Measurements from ENCODE around the gene GALNTL6.
A peak's percentile ranks its signal among the peaks of the same experiment; 100 is the strongest.
"Not testable (repeated sequence)": the region's sequence is repeated elsewhere in the genome, so short reads cannot be mapped to it uniquely, and the experiment has no call there.

GALNTL6 gene

GRCh38 chr4:172392741-172393140 lies 579.5 kb downstream of the GALNTL6 start:
- no peak for DNase-seq (ENCODE audit: low read depth)

GRCh38 chr4:172393220-172393619 lies 580.0 kb downstream of the GALNTL6 start:
- no peak for DNase-seq (ENCODE audit: low read depth)

- no peak for DNase-seq (ENCODE audit: low read depth)
Measured at GRCh38 chr4:172404676-172405075, 591.5 kb downstream of the GALNTL6 start.

- DNase-seq (ENCODE audit: low read depth) = no peak
Measured at GRCh38 chr4:172410363-172410762, 597.2 kb downstream of the GALNTL6 start.

- DNase-seq (ENCODE audit: low read depth) = no peak
Measured at GRCh38 chr4:172411149-172411548, 597.9 kb downstream of the GALNTL6 start.

- DNase-seq (ENCODE audit: low read depth) = no peak
Measured at GRCh38 chr4:172412851-172413580, 599.8 kb downstream of the GALNTL6 start.

- DNase-seq (ENCODE audit: low read depth) = not testable (repeated sequence)
Measured at GRCh38 chr4:172428979-172429378, 615.8 kb downstream of the GALNTL6 start.

GRCh38 chr4:172480471-172480870 lies 667.3 kb downstream of the GALNTL6 start:
- no peak for DNase-seq (ENCODE audit: low read depth)

- DNase-seq (ENCODE audit: low read depth) = no peak
Measured at GRCh38 chr4:172481802-172482508, 668.8 kb downstream of the GALNTL6 start.

GRCh38 chr4:172485007-172485406 lies 671.8 kb downstream of the GALNTL6 start:
- DNase-seq (ENCODE audit: low read depth) = no peak

GRCh38 chr4:172486531-172486930 lies 673.3 kb downstream of the GALNTL6 start:
- no peak for DNase-seq (ENCODE audit: low read depth)

GRCh38 chr4:172489861-172490260 lies 676.7 kb downstream of the GALNTL6 start:
- DNase-seq (ENCODE audit: low read depth) = no peak

GRCh38 chr4:172495769-172496168 lies 682.6 kb downstream of the GALNTL6 start:
- DNase-seq (ENCODE audit: low read depth) = no peak

GRCh38 chr4:172497321-172497720 lies 684.1 kb downstream of the GALNTL6 start:
- DNase-seq (ENCODE audit: low read depth) = no peak

- no peak for DNase-seq (ENCODE audit: low read depth)
Measured at GRCh38 chr4:172514011-172514410, 700.8 kb downstream of the GALNTL6 start.

- DNase-seq (ENCODE audit: low read depth) = no peak
Measured at GRCh38 chr4:172514801-172515200, 701.6 kb downstream of the GALNTL6 start.

GRCh38 chr4:172515266-172515879 lies 702.2 kb downstream of the GALNTL6 start:
- peak; percentile 16 for DNase-seq (ENCODE audit: low read depth)

GRCh38 chr4:172517391-172517790 lies 704.2 kb downstream of the GALNTL6 start:
- no peak for DNase-seq (ENCODE audit: low read depth)

- DNase-seq (ENCODE audit: low read depth) = no peak
Measured at GRCh38 chr4:172521248-172521647, 708.0 kb downstream of the GALNTL6 start.

- DNase-seq (ENCODE audit: low read depth) = no peak
Measured at GRCh38 chr4:172521680-172522079, 708.5 kb downstream of the GALNTL6 start.

GRCh38 chr4:172543249-172543648 lies 730.0 kb downstream of the GALNTL6 start:
- no peak for DNase-seq (ENCODE audit: low read depth)

GRCh38 chr4:172546782-172547181 lies 733.6 kb downstream of the GALNTL6 start:
- no peak for DNase-seq (ENCODE audit: low read depth)

GRCh38 chr4:172547724-172548123 lies 734.5 kb downstream of the GALNTL6 start:
- DNase-seq (ENCODE audit: low read depth) = no peak
